MV-4-11 (cell line): Measurements from ENCODE around the gene CTIF.

ENCODE experiments used
- DNase-seq: peaks from one replicate; lab custom pipeline; 2025; lab: John Stamatoyannopoulos, UW

Gene CTIF

DNA sequence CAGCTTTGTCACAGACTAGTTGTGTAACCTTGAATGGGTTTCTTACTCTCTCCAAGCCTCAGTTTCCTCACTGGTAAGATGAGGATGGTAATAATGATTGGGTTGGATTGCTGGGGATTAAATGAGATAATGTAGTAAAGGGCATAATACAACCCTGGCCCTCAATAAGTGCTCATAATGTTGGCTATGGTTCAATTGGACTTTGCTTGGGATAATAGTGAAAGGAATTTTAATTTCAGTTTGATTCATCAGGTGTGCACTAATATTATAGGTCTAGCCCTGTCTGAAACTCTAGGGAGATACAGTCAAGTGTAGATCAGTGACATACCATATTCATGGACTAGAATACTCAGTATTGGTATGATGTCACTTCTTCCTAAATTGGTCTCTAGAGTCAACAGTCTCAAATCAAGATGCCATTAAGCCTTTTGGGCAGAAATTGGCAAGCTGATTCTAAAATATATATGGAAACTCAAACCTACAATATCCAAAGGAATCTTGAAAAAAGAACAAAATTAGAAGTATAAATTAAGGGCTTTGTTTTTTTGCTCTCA, 250.5 kb downstream of the CTIF start:
- no peak for DNase-seq

DNA sequence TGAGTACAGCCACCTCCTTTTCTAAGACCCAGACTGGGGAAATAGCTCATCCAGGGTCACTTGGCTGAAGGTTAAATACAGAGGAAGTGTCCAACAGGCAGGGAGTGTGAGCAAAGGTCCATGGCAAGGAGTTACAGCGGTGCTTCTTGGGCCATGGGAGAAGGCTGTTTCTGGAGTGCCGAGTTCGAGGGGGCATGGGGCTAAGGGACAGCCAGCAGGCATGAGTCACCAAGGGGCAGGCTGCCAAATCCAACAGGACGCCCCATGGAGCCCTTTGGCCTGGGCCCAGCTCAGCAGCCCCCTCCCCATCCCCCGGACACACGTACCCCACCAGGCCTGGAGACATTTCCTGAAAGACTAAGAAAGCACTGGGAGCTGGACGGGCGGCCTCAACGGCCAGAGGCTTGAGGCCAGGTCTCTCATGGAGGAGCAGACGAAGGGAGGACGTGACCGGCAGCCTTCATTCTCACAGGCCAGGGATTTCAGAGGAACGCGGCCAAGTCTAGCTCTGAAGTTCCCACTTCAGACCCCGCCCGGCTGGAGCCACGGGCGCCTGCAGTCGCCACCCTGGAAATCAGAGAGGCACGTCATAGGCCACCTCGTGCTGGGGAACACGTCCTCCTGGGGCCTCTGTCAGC, 251.5 kb downstream of the CTIF start:
- DNase-seq, result no peak

DNA sequence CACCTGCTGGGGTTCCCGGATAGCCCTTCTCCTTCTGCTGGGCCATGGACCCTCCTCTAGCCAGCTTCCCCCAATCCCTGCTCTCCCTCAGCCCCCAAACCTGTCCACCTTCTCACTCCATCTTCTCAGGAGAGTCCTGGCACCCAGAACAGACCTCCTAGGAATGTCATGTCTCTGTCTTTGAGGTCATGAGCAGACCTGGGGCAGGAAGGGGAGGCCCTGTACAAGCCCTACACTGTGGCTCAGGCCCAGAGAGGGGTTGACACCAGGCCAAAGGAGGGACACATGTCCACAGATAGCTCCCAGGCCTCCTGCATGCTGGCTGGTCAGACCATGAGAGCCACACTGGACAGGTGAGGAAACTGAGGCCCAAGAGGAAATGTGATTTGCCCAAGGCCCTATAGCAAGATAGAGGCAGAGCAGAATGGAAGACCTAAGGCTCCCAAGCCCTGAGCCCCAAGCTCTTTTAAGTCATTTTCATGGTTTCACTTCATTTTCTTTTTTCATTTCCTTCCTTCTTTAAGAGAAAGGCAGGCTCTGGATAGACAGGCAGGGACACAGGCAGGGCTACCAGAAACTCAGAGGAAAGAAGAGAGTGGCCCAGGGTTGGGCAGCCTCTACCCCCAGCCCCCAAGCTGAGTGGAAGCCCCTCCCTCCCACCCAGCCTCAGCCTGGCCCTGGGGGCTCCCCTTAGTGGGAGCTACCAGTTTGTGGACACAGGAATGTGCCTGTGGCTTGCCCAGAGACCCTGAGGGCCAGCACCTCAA, 252.2 kb downstream of the CTIF start:
- peak; percentile 77 for DNase-seq

DNA sequence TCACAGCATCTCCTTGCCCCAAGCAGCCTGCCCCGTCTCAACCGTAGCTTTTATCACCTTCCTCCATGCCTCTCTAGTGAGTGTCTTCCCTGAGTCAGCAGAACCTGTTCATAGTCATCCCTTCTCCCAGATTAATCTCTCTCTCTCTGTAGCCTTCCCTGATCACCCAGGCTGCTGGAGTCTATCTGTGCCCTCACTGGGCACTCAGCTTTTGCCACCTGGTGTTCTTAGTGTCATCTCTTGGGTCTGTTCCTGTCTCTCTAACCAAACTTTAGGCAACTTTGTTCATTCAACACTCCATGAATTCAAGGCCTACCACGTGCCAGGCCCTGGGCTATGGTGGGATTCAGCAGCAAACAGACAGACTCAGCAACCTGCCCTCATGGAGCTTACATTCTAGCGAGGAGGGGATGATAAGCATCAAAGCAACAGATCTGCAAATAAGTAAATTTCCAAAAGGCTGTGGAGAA, 252.8 kb downstream of the CTIF start:
- no peak for DNase-seq

DNA sequence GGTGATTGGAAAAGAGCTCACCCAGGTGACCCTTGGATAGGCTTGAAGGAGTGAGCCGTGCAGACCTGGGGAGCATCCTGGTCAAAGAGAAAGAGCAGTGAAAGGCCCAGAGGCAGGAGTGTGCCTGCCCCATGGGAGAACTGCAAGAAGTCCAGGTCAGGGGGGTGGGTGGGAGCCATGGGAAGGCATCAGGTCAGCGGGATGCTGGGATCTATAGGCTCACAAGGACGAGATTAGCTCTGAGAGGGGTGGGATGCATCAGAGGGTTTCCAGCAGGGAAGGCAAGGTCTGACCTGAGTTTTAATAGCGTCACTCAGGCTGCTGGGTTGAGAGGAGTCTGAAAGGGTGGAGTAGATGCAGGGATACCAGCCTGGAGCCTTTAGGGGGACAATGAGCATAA, 253.3 kb downstream of the CTIF start:
- no peak for DNase-seq

GRCh38 chr18:48792611-48793380, 254.0 kb downstream of the CTIF start:
- DNase-seq, result no peak

- no peak for DNase-seq
Measured at GRCh38 chr18:48794251-48794970, 255.6 kb downstream of the CTIF start.

DNA sequence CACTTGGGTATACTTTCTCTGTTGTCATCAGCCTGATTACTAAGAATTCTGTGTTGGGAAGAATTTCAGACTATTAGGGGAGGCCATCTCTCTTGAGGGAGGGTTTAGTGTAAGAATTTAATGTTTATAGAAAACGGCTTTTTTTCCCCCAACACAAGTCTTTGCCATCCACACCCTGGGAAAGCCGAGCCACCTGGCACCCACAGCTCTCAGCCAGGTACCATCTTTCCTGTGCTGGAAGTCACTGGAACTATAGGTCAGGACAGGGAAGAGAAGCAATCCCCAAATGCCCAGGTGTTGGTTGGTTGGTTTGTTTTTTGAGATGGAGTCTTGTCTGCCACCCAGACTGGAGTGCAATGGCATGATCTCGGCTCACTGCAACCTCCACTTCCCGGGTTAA, 256.9 kb downstream of the CTIF start:
- DNase-seq, result no peak

GRCh38 chr18:48796491-48797205, 257.8 kb downstream of the CTIF start:
- no peak for DNase-seq

GRCh38 chr18:48797841-48798255, 259.0 kb downstream of the CTIF start:
- no peak for DNase-seq

DNA sequence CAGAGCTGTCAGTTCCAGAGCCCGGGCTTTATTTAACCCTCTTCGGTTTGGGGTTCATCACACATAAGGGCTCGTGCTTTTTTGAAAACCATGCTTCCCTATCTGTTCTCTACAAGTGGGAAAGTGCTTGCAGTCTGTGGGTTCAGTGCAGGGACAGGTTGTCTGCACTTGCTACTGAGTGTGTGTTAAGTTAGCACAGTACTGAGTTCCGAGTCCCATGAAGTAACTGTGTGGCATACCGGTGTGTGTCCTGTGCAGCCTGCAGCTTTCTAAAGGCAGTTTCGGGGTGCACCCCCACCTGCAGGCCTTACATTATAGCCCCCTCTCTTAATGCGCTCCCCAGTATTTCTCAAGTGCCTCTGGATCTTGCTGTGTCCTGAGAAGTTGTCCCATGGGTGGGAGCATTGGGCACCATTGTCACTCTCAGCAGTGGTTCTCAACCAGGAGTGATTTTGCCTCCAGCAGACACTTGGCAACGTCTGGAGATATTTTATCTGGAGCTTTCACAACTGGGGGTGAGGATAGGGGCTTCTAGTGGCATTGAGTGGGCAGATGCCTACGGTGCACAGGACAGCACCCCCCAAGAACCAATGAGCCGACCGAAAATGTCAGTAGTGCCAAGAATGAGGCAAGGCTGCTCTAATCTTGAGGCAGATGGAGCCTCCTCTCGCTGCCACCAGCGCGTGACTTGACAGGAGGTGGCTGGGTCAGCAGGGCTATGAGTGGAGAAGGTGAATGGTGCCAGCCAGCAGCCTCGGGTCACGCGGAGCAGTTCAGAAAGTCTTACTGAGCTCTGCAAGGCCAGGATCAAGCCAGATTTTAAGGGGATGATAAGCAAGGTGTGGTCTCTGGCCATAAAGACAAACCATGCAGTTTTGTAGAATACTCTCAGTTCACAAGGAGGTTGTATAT, 259.8 kb downstream of the CTIF start:
- DNase-seq, result no peak

DNA sequence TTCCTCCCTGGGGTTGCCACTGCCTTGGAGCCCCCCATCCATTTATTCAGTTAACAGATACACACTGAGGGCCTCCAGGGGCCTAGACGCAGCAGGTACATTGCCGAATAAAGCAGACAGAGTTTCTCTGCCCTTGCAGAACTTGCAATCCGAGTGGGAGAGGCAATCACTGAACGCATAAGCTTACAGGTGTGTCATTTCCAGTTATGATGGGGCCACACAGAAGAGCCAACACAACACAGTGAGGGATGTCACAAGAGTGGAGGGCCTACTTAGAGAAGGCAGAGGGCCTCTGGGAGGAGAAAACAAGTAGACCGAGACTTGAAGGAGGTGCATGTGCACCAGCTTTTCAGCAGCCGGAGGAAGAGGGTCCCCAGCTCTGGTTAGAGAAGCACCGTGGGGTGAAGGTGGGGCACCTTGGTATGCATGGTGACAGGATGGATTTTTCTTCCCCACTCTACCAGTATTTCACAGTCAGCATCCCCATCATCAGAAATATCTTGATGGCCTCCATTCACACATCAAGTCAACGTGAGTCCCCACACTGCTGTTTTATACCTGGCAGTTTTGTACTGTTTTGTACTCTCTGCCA, 261.0 kb downstream of the CTIF start:
- DNase-seq, result no peak

DNA sequence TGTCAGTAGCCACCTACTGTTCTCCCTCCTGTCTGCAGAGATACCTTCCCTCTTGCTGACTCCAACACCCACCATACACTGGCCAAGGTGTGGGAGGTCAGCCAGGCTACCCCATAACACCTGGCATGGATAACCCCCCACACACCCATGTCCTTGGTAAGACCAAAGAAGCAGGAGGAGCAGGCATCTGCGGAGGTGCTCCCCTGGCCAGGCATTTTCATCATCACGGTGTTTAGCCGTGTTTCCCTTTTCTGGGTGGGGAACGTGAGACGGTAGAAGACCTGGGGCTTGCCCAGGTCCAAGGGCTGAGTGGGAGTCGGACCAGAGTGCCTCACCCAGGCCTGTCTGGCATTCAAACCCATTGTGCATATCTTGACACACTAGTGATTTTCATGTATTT, 261.6 kb downstream of the CTIF start:
- no peak for DNase-seq

- DNase-seq, result no peak
Measured at GRCh38 chr18:48800876-48801727, 262.3 kb downstream of the CTIF start.

GRCh38 chr18:48801728-48802542, 263.1 kb downstream of the CTIF start:
- DNase-seq, result no peak

- DNase-seq, result no peak
Measured at GRCh38 chr18:48802543-48803290, 263.9 kb downstream of the CTIF start.

DNA sequence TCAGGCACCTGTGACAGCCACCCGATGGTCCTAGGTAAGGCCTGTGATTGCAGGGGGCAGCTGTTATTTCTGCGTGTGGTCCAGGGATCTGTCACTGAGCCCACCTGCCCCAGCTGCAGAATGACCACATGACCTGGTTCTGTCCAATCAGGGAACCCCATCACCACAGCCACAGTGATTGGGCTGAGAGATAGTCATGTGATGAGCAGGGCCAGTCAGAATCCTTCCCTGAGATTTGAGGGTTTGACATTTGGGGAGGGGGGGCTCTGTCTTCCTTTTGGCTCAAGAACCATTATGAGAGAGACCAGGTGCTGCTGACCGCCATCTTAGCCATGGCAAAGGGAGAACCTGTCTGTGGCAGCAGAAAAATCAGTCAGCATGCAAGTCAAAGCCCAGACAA, 264.7 kb downstream of the CTIF start:
- no peak for DNase-seq
